SK-N-MC (cell line): Measurements from ENCODE around the gene PGAM5.
A peak's percentile ranks its signal among the peaks of the same experiment; 100 is the strongest.

ENCODE experiments used
- EZH2 ChIP-seq: fragments of 200-600 bp; sonication (generic); IDR thresholded peaks from one replicate; pipeline ENCODE4 v1.6.1; 2017; ENCODE audit warnings: antibody characterized with exemption
- FOXP2 ChIP-seq: optimal IDR thresholded peaks from 2 replicates; pipeline ENCODE3; 2011; ENCODE audit warnings: mild to moderate bottlenecking, moderate library complexity; ENCODE audit not compliant: insufficient read depth; ENCODE audit errors: extremely low read length, control extremely low read depth
- POLR2AphosphoS5 ChIP-seq: IDR thresholded peaks from 2 replicates; pipeline ENCODE4 v1.6.1; 2012; ENCODE audit warnings: mild to moderate bottlenecking, low read depth, low read length, borderline replicate concordance

- TF ChIP-seq EZH2 (no peak), POLR2AphosphoS5 (peak; percentile 69), FOXP2 (peak; percentile 82)
Observed at GRCh38 chr12:132717531-132718387, 7.1 kb downstream of the PGAM5 start.
